Measurements from ENCODE around the gene LETM1.

DNA sequence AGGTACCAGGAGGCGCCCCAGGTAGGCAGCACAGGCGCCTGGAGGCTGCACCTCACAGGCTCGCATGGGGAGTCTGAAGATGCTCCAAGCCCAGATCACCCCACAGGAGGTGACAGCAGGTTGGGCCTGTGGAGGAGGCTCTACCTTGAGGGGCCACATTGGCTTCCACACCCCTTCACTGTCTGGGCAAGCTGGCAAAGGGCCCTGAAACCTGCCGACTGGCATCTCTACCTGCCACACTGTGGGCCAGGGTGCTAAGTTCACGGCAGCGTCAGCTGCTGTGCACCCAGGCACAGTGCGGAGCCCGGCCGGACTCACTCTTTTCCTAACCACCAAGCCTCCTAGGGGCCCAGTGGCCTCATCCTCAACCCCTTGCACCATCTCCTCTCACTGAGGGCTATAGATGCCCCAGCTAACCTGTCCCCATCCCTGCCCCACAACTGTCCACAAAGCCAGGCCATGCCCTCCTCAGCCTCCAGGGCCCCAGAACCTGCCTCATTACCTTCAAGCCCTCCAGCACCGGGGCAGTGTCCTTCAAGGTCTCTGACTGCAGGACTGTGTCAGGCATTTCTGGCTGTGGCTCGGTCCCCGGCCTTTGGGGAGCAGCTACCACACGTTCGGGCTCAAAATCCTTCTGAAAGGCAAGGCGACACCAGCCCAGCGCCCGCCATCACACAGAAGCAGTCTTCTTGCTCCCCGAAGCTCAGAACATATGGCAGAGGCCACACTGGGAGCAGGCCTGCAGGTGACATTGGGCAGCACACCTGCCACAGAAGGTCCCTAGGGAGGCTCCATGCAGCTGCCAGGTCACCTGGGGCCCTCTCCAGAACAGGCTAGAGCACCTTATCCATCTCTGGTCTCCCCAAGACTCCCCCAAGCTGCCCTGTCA is 34.0 kb downstream of the LETM1 start:
- TF ChIP-seq POLR2A (IDR thresholded peaks at IDR 0.05): no peak
- TF ChIP-seq, protein P1, sequence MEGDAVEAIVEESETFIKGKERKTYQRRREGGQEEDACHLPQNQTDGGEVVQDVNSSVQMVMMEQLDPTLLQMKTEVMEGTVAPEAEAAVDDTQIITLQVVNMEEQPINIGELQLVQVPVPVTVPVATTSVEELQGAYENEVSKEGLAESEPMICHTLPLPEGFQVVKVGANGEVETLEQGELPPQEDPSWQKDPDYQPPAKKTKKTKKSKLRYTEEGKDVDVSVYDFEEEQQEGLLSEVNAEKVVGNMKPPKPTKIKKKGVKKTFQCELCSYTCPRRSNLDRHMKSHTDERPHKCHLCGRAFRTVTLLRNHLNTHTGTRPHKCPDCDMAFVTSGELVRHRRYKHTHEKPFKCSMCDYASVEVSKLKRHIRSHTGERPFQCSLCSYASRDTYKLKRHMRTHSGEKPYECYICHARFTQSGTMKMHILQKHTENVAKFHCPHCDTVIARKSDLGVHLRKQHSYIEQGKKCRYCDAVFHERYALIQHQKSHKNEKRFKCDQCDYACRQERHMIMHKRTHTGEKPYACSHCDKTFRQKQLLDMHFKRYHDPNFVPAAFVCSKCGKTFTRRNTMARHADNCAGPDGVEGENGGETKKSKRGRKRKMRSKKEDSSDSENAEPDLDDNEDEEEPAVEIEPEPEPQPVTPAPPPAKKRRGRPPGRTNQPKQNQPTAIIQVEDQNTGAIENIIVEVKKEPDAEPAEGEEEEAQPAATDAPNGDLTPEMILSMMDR (IDR thresholded peaks at IDR 0.05 in 4 of 5, conservative IDR thresholded peaks at IDR 0.05 in 1 of 5): no peak

Data from gastrocnemius medialis (tissue), 4 donors.